PC-9 (cell line): ENCODE measurements around the gene FCN1. TPM values are rescaled to one million over a fixed set of nuclear protein-coding genes. Genes with fewer than 3 reads are reported as not detected.

Experiments used
- BruUV-seq: library from RNA; stranded (reverse); fragments of 400-500 nt; replicated peaks from 2 replicates; lab custom pipeline; 2021; lab: Mats Ljungman, UMichigan
- CTCF ChIA-PET: fragments of 300-600 bp; sonication (Branson Sonifier 250); formaldehyde crosslinking; loops from one replicate; lab custom pipeline; 2022; ENCODE audit warnings: antibody characterized with exemption; lab: Charles Lee
- POLR2A ChIA-PET: fragments of 300-600 bp; sonication (Branson Sonifier 250); formaldehyde crosslinking; loops from one replicate; lab custom pipeline; 2022; ENCODE audit warnings: antibody characterized with exemption; ENCODE audit not compliant: unreplicated experiment; lab: Charles Lee
- DNase-seq, 2 experiments: peaks; one replicate each; pipeline versions ENCODE4 v3.0.0 to v3.0.0-alpha.2; 2015 to 2022; ENCODE audit warnings: mixed read lengths in 1 of 2
- H2AFZ ChIP-seq: fragments of 200-600 bp; sonication (generic); 2 replicates; pipeline ENCODE4 v1.8.1; 2017; ENCODE audit warnings: antibody characterized with exemption
- H3F3A ChIP-seq: fragments of 200-600 bp; sonication (generic); 2 replicates; pipeline ENCODE4 v1.8.1; 2017; ENCODE audit warnings: antibody characterized with exemption, mild to moderate bottlenecking, low read depth; ENCODE audit not compliant: insufficient read depth
- H3K27ac ChIP-seq: fragments of 200-600 bp; sonication (generic); 2 replicates; pipeline ENCODE4 v1.6.1; 2016; ENCODE audit warnings: mixed run types
- H3K27me3 ChIP-seq: fragments of 200-600 bp; sonication (generic); 2 replicates; pipeline ENCODE4 v1.6.1; 2016; ENCODE audit warnings: low read depth, mixed run types; ENCODE audit not compliant: insufficient read depth
- H3K36me3 ChIP-seq: fragments of 200-600 bp; sonication (generic); 2 replicates; pipeline ENCODE4 v1.6.1; 2016; ENCODE audit warnings: low read depth, mixed run types
- H3K4me1 ChIP-seq: fragments of 200-600 bp; sonication (generic); replicated peaks from 2 replicates; pipeline ENCODE4 v1.6.1; 2016; ENCODE audit warnings: mixed run types; ENCODE audit not compliant: insufficient read depth
- H3K4me2 ChIP-seq: fragments of 200-600 bp; sonication (generic); 2 replicates; pipeline ENCODE4 v1.6.1; 2017; ENCODE audit warnings: mixed run types
- H3K4me3 ChIP-seq: fragments of 200-600 bp; sonication (generic); 2 replicates; pipeline ENCODE4 v1.6.1; 2016; ENCODE audit warnings: mixed run types
- H3K79me2 ChIP-seq: fragments of 200-600 bp; sonication (generic); 2 replicates; pipeline ENCODE4 v1.6.1; 2017; ENCODE audit warnings: low read depth, mixed run types
- H3K9me2 ChIP-seq: fragments of 200-600 bp; sonication (generic); 2 replicates; pipeline ENCODE4 v1.8.1; 2017; ENCODE audit warnings: mild to moderate bottlenecking; ENCODE audit not compliant: insufficient read depth
- H3K9me3 ChIP-seq: fragments of 200-600 bp; sonication (generic); 2 replicates; pipeline ENCODE4 v1.8.1; 2016; ENCODE audit warnings: low read depth; ENCODE audit not compliant: insufficient read depth
- H4K20me1 ChIP-seq: fragments of 200-600 bp; sonication (generic); 2 replicates; pipeline ENCODE4 v1.8.1; 2017; ENCODE audit not compliant: insufficient read depth
- CTCF ChIP-seq: fragments of 200-600 bp; sonication (generic); conservative IDR thresholded peaks from 2 replicates; pipeline ENCODE4 v1.6.1; 2017; ENCODE audit warnings: mixed run types, antibody characterized with exemption, mild to moderate bottlenecking, moderate library complexity
- EZH2 ChIP-seq: fragments of 200-600 bp; sonication (generic); IDR thresholded peaks from 2 replicates; pipeline ENCODE4 v1.8.0; 2017; ENCODE audit warnings: antibody characterized with exemption, low read depth
- intact Hi-C: fragments of 100-400 bp; cut with micrococcal nuclease; formaldehyde crosslinking; loops from one replicate; pipeline ENCODE4 v1.10.0; 2022; ENCODE audit not compliant: unreplicated experiment
- total RNA-seq: library from RNA; stranded (reverse); gene quantifications from 2 replicates; pipeline ENCODE4 v1.2.3, GENCODE V29; 2021

FCN1 gene
- total RNA-seq, 1 experiment from 2014 or later: not detected

DNA sequence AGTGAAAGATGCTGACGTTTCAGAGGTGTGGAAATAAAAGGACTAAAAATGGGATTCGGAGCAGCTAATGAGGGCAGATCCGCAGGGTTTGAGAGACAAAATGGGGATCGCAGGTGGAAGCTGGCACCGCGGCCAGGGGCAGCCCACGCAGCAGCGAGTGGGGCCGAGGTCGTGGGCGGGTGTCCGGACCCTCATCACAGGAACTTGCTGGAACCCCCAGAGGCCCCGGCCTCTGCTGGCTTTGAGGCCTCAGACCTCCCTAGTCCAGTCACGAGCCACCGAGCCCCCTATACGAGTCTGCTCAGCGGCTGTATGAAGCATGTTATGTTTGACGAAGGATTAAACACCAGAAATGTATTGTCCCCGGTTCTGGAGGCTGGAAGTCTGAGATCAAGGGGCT is 45.8 kb upstream of the FCN1 start:
- no peak for TF ChIP-seq CTCF
- no peak for TF ChIP-seq EZH2
- H2AFZ ChIP-seq: no peak overlapping the region
- H3K4me2 ChIP-seq: no peak overlapping the region
- H3F3A ChIP-seq: no peaks in the 10 kb centered on the region
- H3K4me3 ChIP-seq: no peak overlapping the region
- H3K9me2 ChIP-seq: no peaks in the 10 kb centered on the region
- BruUV-seq: no TSS peak
- H3K4me1 ChIP-seq: no peaks in the 10 kb centered on the region
- no peaks in the 10 kb centered on the region for H4K20me1 ChIP-seq
- H3K36me3 ChIP-seq: no peaks in the 10 kb centered on the region
- DNase-seq: no peak
- H3K9me3 ChIP-seq: no peaks in the 10 kb centered on the region
- H3K79me2 ChIP-seq: no peaks in the 10 kb centered on the region
- intact Hi-C loops: no loop called here
- H3K27ac ChIP-seq: no peak overlapping the region
- peaks cover 98% of the 10 kb centered on the region for H3K27me3 ChIP-seq
- POLR2A ChIA-PET: no interaction called here
- CTCF ChIA-PET: no interaction called here

- BruUV-seq: no TSS peak
- H3K27me3 ChIP-seq: peaks cover 98% of the 10 kb centered on the region
- no peak overlapping the region for H3K27ac ChIP-seq
These were observed 45.3 kb upstream of the FCN1 start for GRCh38 chr9:134962973-134963364.

DNA sequence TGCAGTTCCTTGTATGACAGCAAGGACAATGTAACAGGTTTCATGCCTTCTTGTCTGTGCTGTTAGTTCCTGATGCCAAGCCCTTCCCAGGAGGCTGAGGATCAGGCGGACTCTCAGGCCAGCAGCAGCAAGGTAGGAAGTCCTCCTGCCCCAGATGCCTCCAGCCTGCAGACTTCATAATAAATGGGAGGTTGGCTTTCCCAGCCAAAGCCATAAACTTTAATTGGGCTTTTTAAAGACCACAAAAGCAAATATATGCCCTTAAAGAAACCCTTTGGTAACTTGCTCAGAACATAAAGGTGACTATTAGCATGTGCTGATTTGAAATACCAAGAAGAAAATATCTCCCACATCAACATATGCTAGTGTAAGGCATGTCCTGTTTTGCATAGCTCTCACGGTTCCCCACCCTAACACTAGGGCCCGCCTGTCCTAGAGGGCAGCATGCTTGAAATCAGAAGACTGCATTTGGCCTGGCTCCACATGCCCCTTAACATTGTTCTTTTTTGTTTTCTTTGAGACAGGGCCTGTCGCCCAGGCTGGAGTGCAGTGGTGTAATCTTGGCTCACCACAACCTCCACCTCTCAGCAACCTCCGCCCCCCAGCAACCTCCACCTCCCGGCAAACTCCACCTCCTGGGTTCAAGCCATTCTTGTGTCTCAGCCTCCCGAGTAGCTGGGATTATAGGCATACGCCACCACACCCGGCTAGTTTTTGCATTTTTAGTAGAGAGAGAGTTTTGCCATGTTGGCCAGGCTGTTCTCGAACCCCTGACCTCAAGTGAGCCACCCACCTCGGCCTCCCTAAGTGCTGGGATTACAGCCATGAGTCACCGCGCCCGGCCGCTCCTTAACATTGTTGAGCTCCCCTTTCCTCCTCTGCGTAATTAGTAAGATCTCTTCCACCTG is 44.6 kb upstream of the FCN1 start:
- Histone ChIP-seq H3K79me2 (no peaks in the 10 kb centered on the region), H3K27me3 (peaks cover 98% of the 10 kb centered on the region)

More at GRCh38 chr9:134962973-134963364, 45.3 kb upstream of the FCN1 start:
- no peak overlapping the region for H2AFZ ChIP-seq
- H4K20me1 ChIP-seq: no peaks in the 10 kb centered on the region
- TF ChIP-seq CTCF: no peak
- TF ChIP-seq EZH2: no peak
- H3K79me2 ChIP-seq: no peaks in the 10 kb centered on the region
- intact Hi-C loops: no loop called here
- H3K9me2 ChIP-seq: no peaks in the 10 kb centered on the region
- ChIA-PET CTCF (no interaction called here), POLR2A (no interaction called here)
- H3K4me3 ChIP-seq: no peak overlapping the region
- no peaks in the 10 kb centered on the region for H3K4me1 ChIP-seq
- no peaks in the 10 kb centered on the region for H3K9me3 ChIP-seq
- H3K4me2 ChIP-seq: no peak overlapping the region
- no peaks in the 10 kb centered on the region for H3F3A ChIP-seq
- no peak for DNase-seq
- no peaks in the 10 kb centered on the region for H3K36me3 ChIP-seq

More for the DNA sequence above, 44.6 kb upstream of the FCN1 start:
- intact Hi-C loops: no loop called here
- H3F3A ChIP-seq: no peaks in the 10 kb centered on the region
- H3K9me2 ChIP-seq: no peaks in the 10 kb centered on the region
- ChIA-PET CTCF (no interaction called here), POLR2A (no interaction called here)
- H2AFZ ChIP-seq: no peak overlapping the region
- H3K36me3 ChIP-seq: no peaks in the 10 kb centered on the region
- no peak overlapping the region for H3K27ac ChIP-seq
- no peak overlapping the region for H3K4me2 ChIP-seq
- H3K4me3 ChIP-seq: no peak overlapping the region
- H3K9me3 ChIP-seq: no peaks in the 10 kb centered on the region
- no peak for DNase-seq
- H4K20me1 ChIP-seq: no peaks in the 10 kb centered on the region
- BruUV-seq: no TSS peak
- no peaks in the 10 kb centered on the region for H3K4me1 ChIP-seq
- TF ChIP-seq EZH2 (no peak), CTCF (no peak)
